ENCODE measurements around the gene OR1A1. TPM values are rescaled to one million over a fixed set of nuclear protein-coding genes. Genes with fewer than 3 reads are reported as not detected.
"Not testable (repeated sequence)": the region's sequence is repeated elsewhere in the genome, so short reads cannot be mapped to it uniquely, and the experiment has no call there.

Gene OR1A1
- not detected in 2 replicates for total RNA-seq

DNA sequence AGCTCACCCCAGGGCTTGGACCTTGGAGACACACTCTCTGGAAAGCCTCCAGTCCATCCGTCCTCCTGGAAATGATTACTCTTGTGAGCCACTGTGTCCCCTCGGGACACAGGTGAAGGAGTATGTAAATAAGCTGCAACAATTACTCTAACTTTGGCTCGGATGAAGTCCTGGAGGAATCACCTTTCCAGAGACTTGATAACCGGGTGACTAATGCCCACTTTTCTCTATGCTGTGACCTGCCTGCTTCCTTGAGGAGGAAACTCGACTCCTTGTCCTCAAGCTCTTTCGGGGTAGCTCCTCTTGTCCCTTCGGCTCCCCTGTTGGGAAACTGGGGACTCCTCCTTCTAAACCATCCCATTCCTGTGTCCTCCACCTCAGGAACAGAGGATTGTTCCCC lies at the start of gene OR1A1:
Gene OR1A1 (plus strand): TSS at position 301 of the 400 bp plus-strand sequence. CDS start 7,954 bp downstream, outside the sequence.
- no peak for DNase-seq (ENCODE audit: low read depth)

DNA sequence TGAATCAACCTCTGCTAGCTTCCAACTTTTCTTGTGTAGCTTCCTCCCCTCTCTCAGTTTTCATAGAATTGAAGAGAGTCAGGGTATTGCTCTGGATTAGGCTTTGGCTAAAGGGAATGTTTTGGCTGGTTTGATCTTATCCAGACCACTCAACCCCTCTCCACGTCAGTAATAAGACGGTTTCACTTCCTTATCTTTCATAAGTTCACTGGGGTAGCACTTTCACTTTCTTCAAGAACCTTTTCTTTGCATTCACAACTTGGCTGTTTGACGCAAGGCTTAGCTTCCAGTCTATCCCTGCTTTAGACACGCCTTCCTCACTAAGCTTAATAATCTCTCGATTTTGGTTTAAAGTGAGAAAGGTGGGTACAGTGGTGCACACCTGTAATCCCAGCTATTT lies 39.9 kb upstream of the OR1A1 start:
- DNase-seq (ENCODE audit: low read depth), result no peak

GRCh38 chr17:3189961-3190360 lies 17.5 kb upstream of the OR1A1 start:
- DNase-seq (ENCODE audit: low read depth), result no peak

DNA sequence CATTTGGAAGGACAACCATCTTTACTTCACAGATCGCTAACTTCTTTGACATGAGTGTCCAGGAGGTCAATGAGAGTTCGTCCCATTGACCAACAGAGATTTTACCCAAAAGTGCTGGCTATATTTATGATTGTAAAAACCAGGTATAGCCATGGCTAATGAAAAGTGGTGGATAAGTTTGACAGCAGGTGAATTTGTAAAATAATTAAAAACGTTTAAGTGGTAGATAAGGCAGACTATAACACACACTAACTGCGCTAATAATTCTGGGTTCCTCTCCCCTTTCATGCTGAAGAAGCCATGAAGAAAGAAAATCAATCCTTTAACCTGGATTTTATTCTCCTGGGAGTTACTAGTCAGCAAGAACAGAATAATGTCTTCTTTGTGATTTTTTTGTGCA lies 10.2 kb upstream of the OR1A1 start, which contains the start of gene OR1A2:
Gene OR1A2 (plus strand): TSS at position 301 of the 400 bp plus-strand sequence. CDS start 0 bp downstream, at position 301.
- no peak for DNase-seq (ENCODE audit: low read depth)

- DNase-seq (ENCODE audit: low read depth), result no peak
Observed at GRCh38 chr17:3208484-3208883, 1.0 kb downstream of the OR1A1 start.

DNA sequence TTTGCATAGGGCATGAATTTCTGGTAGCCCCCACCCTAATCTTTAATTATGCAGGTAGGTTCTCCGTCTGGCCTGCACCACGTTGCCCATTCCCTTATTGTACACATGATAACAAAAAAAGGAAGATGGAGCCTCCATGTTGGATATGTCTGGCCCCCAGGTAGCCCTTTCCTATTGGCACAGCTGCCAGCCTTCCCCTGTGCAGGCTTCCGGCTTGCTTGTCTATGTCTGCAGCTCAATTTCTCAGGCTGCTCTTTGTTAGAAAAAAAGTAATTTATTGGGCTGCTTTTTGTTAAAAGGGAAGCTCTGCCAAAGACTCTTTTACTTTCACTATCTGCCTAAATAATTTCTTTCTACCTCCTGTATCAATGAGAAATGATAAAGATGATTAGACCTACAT lies 5.5 kb downstream of the OR1A1 start:
- DNase-seq (ENCODE audit: low read depth), result no peak

GRCh38 chr17:3213587-3213986 lies 6.1 kb downstream of the OR1A1 start:
- DNase-seq (ENCODE audit: low read depth), result no peak

DNA sequence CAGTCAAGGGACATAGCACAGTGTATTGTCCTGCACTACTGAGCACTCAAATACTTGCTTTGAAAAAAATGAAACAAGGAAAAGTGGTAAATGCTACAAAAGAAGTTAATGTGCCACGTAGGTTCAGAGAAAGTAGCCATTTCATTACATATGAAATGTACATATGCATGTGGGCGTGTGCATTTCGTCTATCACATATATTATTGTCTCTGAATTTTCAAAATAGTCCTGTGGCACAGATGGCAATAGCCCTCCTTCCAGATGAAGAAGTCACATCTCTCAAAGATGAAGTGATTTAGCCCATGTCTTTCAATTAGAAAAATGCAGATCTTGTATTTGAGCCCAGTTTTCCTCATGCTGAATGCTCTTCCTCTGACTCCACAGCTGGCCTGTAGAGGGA lies 12.5 kb downstream of the OR1A1 start:
- DNase-seq (ENCODE audit: low read depth), result not testable (repeated sequence)

DNA sequence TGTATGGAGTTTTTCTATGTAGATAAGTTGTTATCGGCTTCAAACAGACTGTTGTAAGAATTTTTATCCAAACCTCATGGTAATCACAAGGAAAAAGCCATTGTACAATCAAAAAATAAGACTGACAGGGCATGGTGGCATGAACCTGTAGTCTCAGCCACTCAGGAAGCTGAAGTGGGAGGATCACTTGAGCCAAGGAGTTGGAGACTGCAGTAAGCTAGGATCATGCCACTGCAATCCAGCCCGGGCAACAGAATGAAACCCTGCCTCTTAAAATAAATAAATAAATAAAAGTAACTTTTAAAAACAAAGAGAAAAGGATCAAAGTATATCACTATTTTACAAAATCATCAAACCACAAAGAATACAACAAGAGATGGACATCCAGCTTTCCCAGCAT lies 14.4 kb downstream of the OR1A1 start:
- DNase-seq (ENCODE audit: low read depth), result no peak

- no peak for DNase-seq (ENCODE audit: low read depth)
Observed at GRCh38 chr17:3222505-3222904, 15.0 kb downstream of the OR1A1 start.

DNA sequence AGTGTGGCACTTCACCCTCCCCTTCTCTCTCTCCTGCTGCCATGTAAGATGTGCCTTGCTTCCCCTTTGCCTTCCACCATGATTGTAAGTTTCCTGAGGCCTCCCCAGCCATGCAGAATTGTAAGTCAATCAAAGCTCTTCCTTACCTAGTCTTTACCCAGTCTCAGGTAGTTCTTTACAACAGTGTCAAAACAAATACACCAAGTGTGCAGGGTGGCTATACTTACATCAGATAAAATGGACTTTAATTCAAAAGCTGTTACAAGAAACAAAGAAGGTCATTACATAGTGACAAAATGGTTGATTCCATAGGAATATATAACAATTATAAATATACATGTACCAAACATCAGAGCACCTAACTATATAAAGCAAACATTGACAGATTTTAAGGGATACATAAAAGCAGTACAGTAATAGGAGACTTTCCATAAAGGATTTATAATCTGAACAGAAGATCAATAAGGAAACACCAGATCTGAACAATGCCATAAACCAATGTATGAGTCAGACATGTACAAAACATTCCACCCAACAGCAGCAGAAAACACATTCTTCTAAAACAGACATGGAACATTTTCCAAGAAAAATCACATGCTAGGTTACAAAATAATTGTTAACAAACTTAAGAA lies 17.4 kb downstream of the OR1A1 start:
- not testable (repeated sequence) for DNase-seq (ENCODE audit: low read depth)

DNA sequence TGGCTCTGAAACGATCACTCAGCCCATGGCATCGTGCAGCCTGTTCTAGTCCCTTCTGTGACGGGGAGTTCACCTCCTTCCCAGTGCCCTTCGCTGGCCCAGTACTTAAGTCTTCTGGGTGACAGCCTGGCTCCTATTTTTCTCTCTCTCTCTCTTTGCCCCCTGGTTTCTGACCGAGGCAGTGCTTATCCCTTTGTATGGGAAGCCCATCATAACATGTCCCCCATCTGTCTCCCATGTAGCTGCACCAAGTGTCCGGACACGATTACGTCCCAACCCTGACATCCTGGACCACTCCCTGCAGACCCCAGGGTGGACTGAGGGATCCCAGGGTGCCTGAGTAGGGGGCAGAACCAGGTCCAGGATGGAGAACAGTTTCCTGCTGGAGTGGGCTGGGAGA lies 24.8 kb downstream of the OR1A1 start:
- DNase-seq (ENCODE audit: low read depth), result not testable (repeated sequence)

DNA sequence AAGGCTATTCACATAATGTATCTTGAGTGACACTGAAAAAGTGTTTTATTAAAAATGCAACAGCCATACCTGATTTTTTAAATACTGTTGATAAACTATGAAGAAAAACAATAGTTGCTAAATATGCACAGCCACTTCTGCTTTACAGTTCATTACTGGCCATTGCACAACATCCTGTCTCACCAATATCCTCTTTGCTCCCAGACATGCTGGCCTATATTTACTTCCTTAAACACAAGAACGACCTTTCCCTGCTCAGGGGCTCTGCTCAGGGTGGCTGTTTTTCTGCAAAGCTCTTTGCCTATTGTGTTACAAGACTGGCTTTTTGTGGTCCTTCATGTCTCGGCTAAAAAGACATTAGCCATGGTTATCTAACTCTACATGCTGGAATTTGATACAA lies 31.2 kb downstream of the OR1A1 start:
- DNase-seq (ENCODE audit: low read depth), result peak; percentile 2

DNA sequence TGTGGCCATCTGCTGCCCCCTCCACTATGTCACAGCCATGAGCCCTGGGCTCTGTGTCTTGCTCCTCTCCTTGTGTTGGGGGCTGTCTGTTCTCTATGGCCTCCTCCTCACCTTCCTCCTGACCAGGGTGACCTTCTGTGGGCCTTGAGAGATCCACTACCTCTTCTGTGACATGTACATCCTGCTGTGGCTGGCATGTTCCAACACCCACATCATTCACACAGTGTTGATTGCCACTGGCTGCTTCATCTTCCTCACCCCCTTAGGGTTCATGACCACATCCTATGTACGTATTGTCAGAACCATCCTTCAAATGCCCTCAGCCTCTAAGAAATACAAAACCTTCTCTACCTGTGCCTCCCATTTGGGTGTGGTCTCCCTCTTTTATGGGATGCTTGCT lies 33.6 kb downstream of the OR1A1 start:
- not testable (repeated sequence) for DNase-seq (ENCODE audit: low read depth)

DNA sequence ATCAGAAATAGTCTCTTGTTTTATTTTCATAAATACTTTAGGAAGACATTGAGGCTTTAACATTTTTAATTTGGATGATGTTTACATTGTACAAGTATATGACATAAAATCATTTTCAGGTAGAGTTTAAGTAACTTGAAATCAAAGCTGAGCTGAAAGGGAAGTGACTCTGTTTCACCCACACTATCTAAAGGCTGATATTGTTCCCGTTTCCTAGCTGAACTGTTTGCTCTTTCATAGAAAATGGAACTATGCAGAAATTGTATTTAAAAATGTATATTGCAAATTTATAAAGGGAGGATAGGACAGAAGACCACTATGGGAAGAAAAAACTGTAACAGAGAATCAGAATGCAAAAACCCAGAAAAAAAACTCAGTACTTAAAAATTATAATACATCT lies 37.4 kb downstream of the OR1A1 start:
- DNase-seq (ENCODE audit: low read depth), result not testable (repeated sequence)

- DNase-seq (ENCODE audit: low read depth), result not testable (repeated sequence)
Observed at GRCh38 chr17:3249013-3249412, 41.5 kb downstream of the OR1A1 start.

DNA sequence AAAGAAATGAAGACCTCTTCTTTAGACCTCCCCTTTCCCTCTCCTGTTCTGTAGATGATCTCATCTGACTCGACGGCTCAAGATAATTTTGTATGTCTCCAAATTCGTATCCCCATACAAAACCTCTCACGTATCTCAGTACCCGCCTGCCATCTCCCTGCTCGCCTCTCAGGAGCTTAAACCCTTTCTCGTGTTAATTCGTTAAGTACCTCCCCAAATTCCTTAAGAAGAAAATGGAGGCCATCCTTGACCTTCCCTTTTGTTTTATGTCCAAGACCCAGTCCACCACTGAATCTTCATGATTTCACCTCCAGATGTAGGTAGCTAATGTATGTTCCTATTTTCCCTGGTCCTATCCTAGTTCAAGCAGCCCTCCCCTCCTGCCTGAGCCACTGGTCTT lies 49.1 kb downstream of the OR1A1 start:
- no peak for DNase-seq (ENCODE audit: low read depth)

- no peak for DNase-seq (ENCODE audit: low read depth)
Observed at GRCh38 chr17:3260163-3260562, 52.7 kb downstream of the OR1A1 start.

DNA sequence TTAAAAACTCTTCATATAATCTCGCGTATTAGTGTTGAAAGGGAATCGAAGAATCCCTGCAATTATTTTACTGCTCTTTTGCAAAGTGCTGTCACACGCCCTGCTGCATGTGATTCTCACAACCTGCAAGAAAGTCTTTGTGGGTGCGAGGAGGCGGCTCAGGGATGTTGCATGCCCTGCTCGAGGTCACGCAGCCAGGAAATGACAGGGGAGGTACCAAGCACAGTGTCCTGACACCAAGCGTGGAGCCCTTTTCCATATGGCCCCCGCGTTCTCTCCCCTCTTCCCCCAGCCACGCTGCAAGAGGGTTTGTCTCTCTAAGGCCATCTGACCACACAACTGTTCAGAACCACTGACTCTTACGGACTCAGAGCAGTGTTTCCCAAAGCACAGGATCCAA lies 53.1 kb downstream of the OR1A1 start:
- no peak for DNase-seq (ENCODE audit: low read depth)

Other genes with a start within 250 kb of the OR1A1 start
- not detected in 2 replicates for gene OR1D5, start 144.1 kb upstream of the OR1A1 start, total RNA-seq
- not detected in 2 replicates for gene OR1D2, start 103.2 kb upstream of the OR1A1 start, total RNA-seq
- not detected in 2 replicates for gene OR1G1, start 80.1 kb upstream of the OR1A1 start, total RNA-seq
- not detected in 2 replicates for gene OR1A2, start 10.1 kb upstream of the OR1A1 start, total RNA-seq
- gene OR3A1, start 90.7 kb downstream of the OR1A1 start, total RNA-seq, result not detected in 2 replicates
- not detected in 2 replicates for gene OR3A2, start 178.6 kb downstream of the OR1A1 start, total RNA-seq
- not detected in 2 replicates for gene OR1E1, start 190.7 kb downstream of the OR1A1 start, total RNA-seq
- under 0.01 TPM in 1 of 2 replicates, not detected in the other for gene OR3A3, start 203.7 kb downstream of the OR1A1 start, total RNA-seq
- gene OR1E2, start 226.2 kb downstream of the OR1A1 start, total RNA-seq, result not detected in 2 replicates

Measured in renal cortical epithelial cell (primary cell).